ENCODE results near the gene SPTA1. TPM values are rescaled to one million over a fixed set of nuclear protein-coding genes. Genes with fewer than 3 reads are reported as not detected.

SPTA1 gene
- total RNA-seq, 1 donor from 2014 or later, result not detected

DNA sequence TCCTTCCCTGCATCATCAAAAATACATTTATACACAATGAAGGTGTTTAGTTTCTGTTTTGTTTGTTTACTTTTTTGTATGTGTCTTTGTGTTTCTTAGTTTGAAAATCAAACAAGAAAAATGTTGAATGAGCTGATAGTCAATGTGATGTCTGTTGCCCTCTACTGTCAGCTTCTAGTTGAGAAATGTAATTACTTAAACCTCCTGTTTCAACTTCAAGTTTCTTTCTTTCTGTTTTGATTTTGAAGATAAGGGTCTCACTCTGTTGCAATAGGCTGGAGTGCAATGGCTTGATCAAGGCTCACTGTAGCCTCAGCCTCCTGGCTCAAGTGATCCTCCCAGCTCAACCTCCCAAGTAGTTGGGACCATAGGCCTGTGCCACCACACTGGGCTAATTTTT is 37.5 kb downstream of the SPTA1 start:
- DNase-seq (ENCODE audit: low spot score), result no peak
- Mint-ChIP-seq H3K36me3 (ENCODE audit: low read depth) (no peaks in the 10 kb centered on the region), H3K27ac (ENCODE audit: unreplicated experiment) (no peak overlapping the region), H3K27me3 (ENCODE audit: low read depth) (no peaks in the 10 kb centered on the region), H3K4me3 (ENCODE audit: unreplicated experiment) (no peak overlapping the region), H3K9me3 (ENCODE audit: low read depth) (no peaks in the 10 kb centered on the region), H3K4me1 (ENCODE audit: low read depth) (no peaks in the 10 kb centered on the region)
- TF ChIP-seq, protein P1, sequence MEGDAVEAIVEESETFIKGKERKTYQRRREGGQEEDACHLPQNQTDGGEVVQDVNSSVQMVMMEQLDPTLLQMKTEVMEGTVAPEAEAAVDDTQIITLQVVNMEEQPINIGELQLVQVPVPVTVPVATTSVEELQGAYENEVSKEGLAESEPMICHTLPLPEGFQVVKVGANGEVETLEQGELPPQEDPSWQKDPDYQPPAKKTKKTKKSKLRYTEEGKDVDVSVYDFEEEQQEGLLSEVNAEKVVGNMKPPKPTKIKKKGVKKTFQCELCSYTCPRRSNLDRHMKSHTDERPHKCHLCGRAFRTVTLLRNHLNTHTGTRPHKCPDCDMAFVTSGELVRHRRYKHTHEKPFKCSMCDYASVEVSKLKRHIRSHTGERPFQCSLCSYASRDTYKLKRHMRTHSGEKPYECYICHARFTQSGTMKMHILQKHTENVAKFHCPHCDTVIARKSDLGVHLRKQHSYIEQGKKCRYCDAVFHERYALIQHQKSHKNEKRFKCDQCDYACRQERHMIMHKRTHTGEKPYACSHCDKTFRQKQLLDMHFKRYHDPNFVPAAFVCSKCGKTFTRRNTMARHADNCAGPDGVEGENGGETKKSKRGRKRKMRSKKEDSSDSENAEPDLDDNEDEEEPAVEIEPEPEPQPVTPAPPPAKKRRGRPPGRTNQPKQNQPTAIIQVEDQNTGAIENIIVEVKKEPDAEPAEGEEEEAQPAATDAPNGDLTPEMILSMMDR (IDR thresholded peaks at IDR 0.05), result peak; percentile 32

DNA sequence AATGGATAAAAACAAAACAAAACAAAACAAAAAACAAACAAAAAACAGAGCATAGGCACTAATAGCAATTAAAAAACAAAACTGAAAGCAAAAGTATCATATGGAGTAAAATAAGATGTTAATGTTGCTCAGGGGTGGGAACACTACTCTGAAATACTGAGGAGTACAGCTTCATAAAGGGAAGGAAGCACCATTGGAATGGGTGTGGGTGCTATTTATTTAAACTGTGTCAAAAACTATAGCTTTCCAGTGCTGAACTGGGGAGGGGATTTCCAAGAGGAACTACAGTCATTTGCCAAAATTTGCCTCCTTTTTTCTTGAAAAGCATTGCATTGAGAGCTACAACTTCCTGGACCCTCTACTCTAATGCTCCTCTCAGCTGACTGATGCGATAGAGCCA is 40.0 kb downstream of the SPTA1 start:
- Mint-ChIP-seq H3K9me3 (ENCODE audit: low read depth) (no peaks in the 10 kb centered on the region), H3K36me3 (ENCODE audit: low read depth) (no peaks in the 10 kb centered on the region), H3K4me3 (ENCODE audit: unreplicated experiment) (no peak overlapping the region), H3K27ac (ENCODE audit: unreplicated experiment) (no peak overlapping the region), H3K27me3 (ENCODE audit: low read depth) (no peaks in the 10 kb centered on the region), H3K4me1 (ENCODE audit: low read depth) (no peaks in the 10 kb centered on the region)
- no peak for DNase-seq (ENCODE audit: low spot score)
- TF ChIP-seq, protein P1 (IDR thresholded peaks at IDR 0.05), result no peak

DNA sequence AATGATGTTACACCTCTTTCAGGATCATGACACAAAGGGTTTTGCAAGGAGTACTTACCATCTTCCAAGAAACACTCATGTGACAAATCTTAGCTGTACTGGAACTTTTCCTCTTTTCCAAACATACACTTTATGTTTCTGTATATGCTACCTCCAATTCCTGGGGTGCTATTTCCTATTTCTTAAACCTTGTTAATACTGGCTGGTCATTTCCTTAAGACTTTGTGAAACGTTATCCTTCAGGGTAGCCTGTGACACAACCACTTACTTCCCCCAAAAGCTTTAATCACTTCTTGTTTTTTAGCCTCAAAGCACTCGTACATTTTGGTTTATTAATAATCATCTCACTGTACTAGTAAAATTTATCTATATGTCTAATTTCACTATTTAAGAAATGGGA is 42.1 kb downstream of the SPTA1 start:
- no peak overlapping the region for H3K4me3 Mint-ChIP-seq (ENCODE audit: unreplicated experiment)
- H3K36me3 Mint-ChIP-seq (ENCODE audit: low read depth), result no peaks in the 10 kb centered on the region
- H3K9me3 Mint-ChIP-seq (ENCODE audit: low read depth), result no peaks in the 10 kb centered on the region
- H3K27ac Mint-ChIP-seq (ENCODE audit: unreplicated experiment), result no peak overlapping the region
- no peaks in the 10 kb centered on the region for H3K4me1 Mint-ChIP-seq (ENCODE audit: low read depth)
- no peaks in the 10 kb centered on the region for H3K27me3 Mint-ChIP-seq (ENCODE audit: low read depth)
- DNase-seq (ENCODE audit: low spot score), result no peak
- TF ChIP-seq, protein P1 (IDR thresholded peaks at IDR 0.05), result no peak

DNA sequence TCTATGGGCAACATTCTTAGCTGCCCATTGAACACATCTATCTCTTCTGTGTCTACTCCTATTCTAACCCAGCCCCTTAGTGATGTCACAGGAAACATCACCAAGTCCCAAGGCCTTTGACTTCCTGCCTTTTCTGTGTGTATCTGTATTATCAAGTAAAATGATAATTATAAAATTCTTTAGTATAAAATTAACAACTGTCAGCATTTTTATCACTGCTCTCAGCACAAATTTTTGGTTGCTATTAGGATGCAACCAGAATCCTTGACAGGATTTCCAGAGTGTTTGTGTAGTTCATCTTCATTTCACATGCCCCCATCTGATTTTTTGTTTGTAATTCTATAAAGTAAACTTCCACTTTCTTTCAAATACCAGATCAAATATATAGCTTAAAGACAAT is 47.6 kb downstream of the SPTA1 start:
- no peak for DNase-seq (ENCODE audit: low spot score)
- Mint-ChIP-seq H3K27me3 (ENCODE audit: low read depth) (no peaks in the 10 kb centered on the region), H3K4me1 (ENCODE audit: low read depth) (no peaks in the 10 kb centered on the region), H3K4me3 (ENCODE audit: unreplicated experiment) (no peak overlapping the region), H3K9me3 (ENCODE audit: low read depth) (peaks cover 2% of the 10 kb centered on the region), H3K27ac (ENCODE audit: unreplicated experiment) (no peak overlapping the region), H3K36me3 (ENCODE audit: low read depth) (no peaks in the 10 kb centered on the region)
- TF ChIP-seq, protein P1 (IDR thresholded peaks at IDR 0.05), result no peak

DNA sequence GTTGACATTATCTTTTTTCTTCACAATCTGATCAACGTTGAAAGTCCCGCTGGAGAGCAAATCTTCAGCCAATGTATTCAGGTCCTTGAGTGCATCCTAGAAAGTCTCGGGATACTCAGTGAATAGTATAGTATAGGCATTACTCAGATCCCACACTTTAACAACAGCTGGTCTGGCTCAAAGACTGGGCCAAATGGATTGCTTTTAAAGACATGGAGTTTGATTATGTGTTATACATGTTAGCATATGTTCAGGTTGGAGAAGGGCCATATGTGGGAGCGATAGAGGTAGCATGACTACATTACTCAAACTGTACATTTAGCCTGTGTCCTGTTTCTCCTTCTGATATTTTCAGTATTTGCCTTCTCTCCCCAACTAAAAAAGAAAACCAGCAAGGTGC is 48.4 kb downstream of the SPTA1 start:
- H3K27ac Mint-ChIP-seq (ENCODE audit: unreplicated experiment), result no peak overlapping the region
- H3K27me3 Mint-ChIP-seq (ENCODE audit: low read depth), result no peaks in the 10 kb centered on the region
- H3K4me1 Mint-ChIP-seq (ENCODE audit: low read depth), result no peaks in the 10 kb centered on the region
- no peak for DNase-seq (ENCODE audit: low spot score)
- TF ChIP-seq, protein P1 (IDR thresholded peaks at IDR 0.05), result no peak
- no peaks in the 10 kb centered on the region for H3K36me3 Mint-ChIP-seq (ENCODE audit: low read depth)
- peaks cover 4% of the 10 kb centered on the region for H3K9me3 Mint-ChIP-seq (ENCODE audit: low read depth)
- H3K4me3 Mint-ChIP-seq (ENCODE audit: unreplicated experiment), result no peak overlapping the region
